Measurements from ENCODE around the gene ESRRA. TPM values are rescaled to one million over a fixed set of nuclear protein-coding genes. Genes with fewer than 3 reads are reported as not detected.

The ESRRA gene
- total RNA-seq, 1 experiment from 2014 or later = 111 TPM

DNA sequence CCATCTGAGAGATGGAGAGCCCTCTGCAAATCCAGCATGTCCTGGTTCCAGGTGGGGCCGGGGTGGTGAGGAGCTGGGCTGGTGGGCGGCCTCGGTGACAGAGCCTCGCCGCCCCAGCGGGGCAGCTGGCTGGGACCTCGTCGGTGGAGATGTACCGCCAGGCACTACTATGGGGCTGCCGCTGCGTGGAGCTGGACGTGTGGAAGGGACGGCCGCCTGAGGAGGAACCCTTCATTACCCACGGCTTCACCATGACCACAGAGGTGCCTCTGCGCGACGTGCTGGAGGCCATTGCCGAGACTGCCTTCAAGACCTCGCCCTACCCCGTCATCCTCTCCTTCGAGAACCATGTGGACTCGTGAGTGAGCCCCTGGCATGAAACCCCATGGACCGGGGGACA is 47.0 kb upstream of the ESRRA start:
- no peak for ATAC-seq

DNA sequence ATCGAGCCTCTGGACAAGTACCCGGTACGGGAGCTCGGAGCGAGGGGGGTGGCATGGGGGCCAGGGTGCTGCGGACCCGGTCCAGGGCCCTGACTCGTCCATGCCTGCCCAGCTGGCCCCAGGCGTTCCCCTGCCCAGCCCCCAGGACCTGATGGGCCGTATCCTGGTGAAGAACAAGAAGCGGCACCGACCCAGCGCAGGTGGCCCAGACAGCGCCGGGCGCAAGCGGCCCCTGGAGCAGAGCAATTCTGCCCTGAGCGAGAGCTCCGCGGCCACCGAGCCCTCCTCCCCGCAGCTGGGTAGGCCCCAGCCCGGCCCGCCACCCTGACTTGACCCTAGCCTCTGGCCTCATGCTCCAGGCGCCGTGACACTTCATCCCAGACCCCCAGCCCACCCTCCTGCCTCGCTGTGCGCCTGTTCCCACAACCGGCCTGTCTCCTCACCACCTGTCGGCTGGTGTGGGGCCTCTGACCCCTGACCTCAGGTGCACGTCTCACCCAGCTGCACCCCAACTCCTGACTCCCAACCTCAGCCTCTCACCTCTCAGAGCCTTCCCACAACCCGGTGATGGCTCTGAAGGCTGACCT is 46.3 kb upstream of the ESRRA start:
- Histone ChIP-seq H3K9ac (ENCODE audit: low read length) (no peak overlapping the region), H3K4me2 (ENCODE audit: low read length) (no peak overlapping the region), H3K79me2 (ENCODE audit: low read length) (no peaks in the 10 kb centered on the region), H4K20me1 (ENCODE audit: low read length) (0 out of 2 replicates have a peak, but pooled peaks cover 3% of the 10 kb centered on the region), H3F3A (ENCODE audit: low read length, unreplicated experiment) (no peaks in the 10 kb centered on the region), H3K36me3 (ENCODE audit: low read depth, low read length) (peaks cover 57% of the 10 kb centered on the region), H2AFZ (ENCODE audit: low read length) (no peak overlapping the region), H3K9me3 (ENCODE audit: low read length) (no peaks in the 10 kb centered on the region), H3K9me2 (replicated peaks; ENCODE audit: low read length) (no peaks in the 10 kb centered on the region), H3K27ac (ENCODE audit: low read length) (no peak overlapping the region), H3K27me3 (ENCODE audit: low read length) (no peaks in the 10 kb centered on the region), H3K4me1 (ENCODE audit: insufficient read depth, low read length) (peaks cover 7% of the 10 kb centered on the region), H3K4me3 (ENCODE audit: low read length) (no peak overlapping the region)
- intact Hi-C loops (cut with micrococcal nuclease) = no loop called here
- CTCF ChIA-PET = no interaction called here
- ATAC-seq (no peak), DNase-seq (no peak)
- TF ChIP-seq, protein P1, sequence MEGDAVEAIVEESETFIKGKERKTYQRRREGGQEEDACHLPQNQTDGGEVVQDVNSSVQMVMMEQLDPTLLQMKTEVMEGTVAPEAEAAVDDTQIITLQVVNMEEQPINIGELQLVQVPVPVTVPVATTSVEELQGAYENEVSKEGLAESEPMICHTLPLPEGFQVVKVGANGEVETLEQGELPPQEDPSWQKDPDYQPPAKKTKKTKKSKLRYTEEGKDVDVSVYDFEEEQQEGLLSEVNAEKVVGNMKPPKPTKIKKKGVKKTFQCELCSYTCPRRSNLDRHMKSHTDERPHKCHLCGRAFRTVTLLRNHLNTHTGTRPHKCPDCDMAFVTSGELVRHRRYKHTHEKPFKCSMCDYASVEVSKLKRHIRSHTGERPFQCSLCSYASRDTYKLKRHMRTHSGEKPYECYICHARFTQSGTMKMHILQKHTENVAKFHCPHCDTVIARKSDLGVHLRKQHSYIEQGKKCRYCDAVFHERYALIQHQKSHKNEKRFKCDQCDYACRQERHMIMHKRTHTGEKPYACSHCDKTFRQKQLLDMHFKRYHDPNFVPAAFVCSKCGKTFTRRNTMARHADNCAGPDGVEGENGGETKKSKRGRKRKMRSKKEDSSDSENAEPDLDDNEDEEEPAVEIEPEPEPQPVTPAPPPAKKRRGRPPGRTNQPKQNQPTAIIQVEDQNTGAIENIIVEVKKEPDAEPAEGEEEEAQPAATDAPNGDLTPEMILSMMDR (conservative IDR thresholded peaks at IDR 0.05; ENCODE audit: low read depth, low read length) = no peak
- TF ChIP-seq EZH2phosphoT487 (IDR thresholded peaks at IDR 0.05; ENCODE audit: borderline replicate concordance, low read length) (no peak), EZH2 (IDR thresholded peaks at IDR 0.05; ENCODE audit: low read length, unreplicated experiment) (no peak)
- no TSS peak for BruUV-seq (replicated peaks)
- POLR2A ChIA-PET (ENCODE audit: unreplicated experiment) = no interaction called here

More for the DNA sequence above, 47.0 kb upstream of the ESRRA start:
- Histone ChIP-seq H3F3A (ENCODE audit: low read length, unreplicated experiment) (no peaks in the 10 kb centered on the region), H4K20me1 (ENCODE audit: low read length) (peaks cover 3% of the 10 kb centered on the region; the same call in 1 of the 2 replicates), H3K9ac (ENCODE audit: low read length) (no peak overlapping the region), H3K36me3 (ENCODE audit: low read depth, low read length) (peaks cover 51% of the 10 kb centered on the region), H3K9me3 (ENCODE audit: low read length) (no peaks in the 10 kb centered on the region), H3K9me2 (replicated peaks; ENCODE audit: low read length) (no peaks in the 10 kb centered on the region), H3K4me2 (ENCODE audit: low read length) (no peak overlapping the region), H3K79me2 (ENCODE audit: low read length) (peaks cover 6% of the 10 kb centered on the region), H3K27ac (ENCODE audit: low read length) (no peak overlapping the region), H3K4me1 (ENCODE audit: insufficient read depth, low read length) (peaks cover 9% of the 10 kb centered on the region), H2AFZ (ENCODE audit: low read length) (no peak overlapping the region), H3K27me3 (ENCODE audit: low read length) (no peaks in the 10 kb centered on the region), H3K4me3 (ENCODE audit: low read length) (no peak overlapping the region)
- intact Hi-C loops (cut with micrococcal nuclease) = no loop called here
- TF ChIP-seq, protein P1 (conservative IDR thresholded peaks at IDR 0.05; ENCODE audit: low read depth, low read length) = no peak
- TF ChIP-seq EZH2phosphoT487 (IDR thresholded peaks at IDR 0.05; ENCODE audit: borderline replicate concordance, low read length) (no peak), EZH2 (IDR thresholded peaks at IDR 0.05; ENCODE audit: low read length, unreplicated experiment) (no peak)
- ChIA-PET CTCF (no interaction called here), POLR2A (ENCODE audit: unreplicated experiment) (no interaction called here)
- BruUV-seq (replicated peaks) = no TSS peak
- DNase-seq = no peak

DNA sequence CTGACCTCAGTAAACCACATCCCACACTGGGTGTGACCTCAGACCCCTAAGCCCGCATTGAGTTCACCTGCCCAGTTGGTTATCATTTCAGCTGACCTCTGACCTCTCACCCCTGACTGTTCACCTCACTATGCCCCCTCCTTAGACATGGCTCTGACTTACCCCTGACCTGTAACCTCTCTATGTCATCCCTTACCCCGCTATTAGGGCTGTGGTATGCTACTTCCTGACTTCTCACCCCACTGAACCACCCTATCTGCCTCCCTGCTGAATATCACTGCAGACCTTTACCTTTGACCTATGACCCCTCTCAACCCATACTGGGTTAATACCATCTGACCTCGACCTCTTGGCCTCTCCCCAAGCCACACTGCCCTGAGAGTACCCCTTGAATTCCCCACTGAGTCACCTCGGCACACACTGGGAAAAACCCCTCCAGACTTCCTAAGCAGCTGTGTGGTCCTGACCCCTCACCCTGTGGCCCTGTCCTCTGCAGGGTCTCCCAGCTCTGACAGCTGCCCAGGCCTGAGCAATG is 45.7 kb upstream of the ESRRA start:
- no TSS peak for BruUV-seq (replicated peaks)
- CTCF ChIA-PET = no interaction called here
- POLR2A ChIA-PET (ENCODE audit: unreplicated experiment) = no interaction called here
- Histone ChIP-seq H2AFZ (ENCODE audit: low read length) (no peak overlapping the region), H3K4me1 (ENCODE audit: insufficient read depth, low read length) (peaks cover 7% of the 10 kb centered on the region), H3K27ac (ENCODE audit: low read length) (no peak overlapping the region), H3K9me3 (ENCODE audit: low read length) (no peaks in the 10 kb centered on the region), H3K27me3 (ENCODE audit: low read length) (no peaks in the 10 kb centered on the region), H3F3A (ENCODE audit: low read length, unreplicated experiment) (no peaks in the 10 kb centered on the region), H3K9ac (ENCODE audit: low read length) (no peak overlapping the region), H3K9me2 (replicated peaks; ENCODE audit: low read length) (no peaks in the 10 kb centered on the region), H3K79me2 (ENCODE audit: low read length) (no peaks in the 10 kb centered on the region), H3K4me3 (ENCODE audit: low read length) (no peak overlapping the region), H3K36me3 (ENCODE audit: low read depth, low read length) (peaks cover 55% of the 10 kb centered on the region), H3K4me2 (ENCODE audit: low read length) (no peak overlapping the region), H4K20me1 (ENCODE audit: low read length) (0 out of 2 replicates have a peak, but pooled peaks cover 3% of the 10 kb centered on the region)
- ATAC-seq (no peak), DNase-seq (no peak)
- no peak for TF ChIP-seq EZH2phosphoT487 (IDR thresholded peaks at IDR 0.05; ENCODE audit: borderline replicate concordance, low read length)
- TF ChIP-seq, protein P1 (conservative IDR thresholded peaks at IDR 0.05; ENCODE audit: low read depth, low read length) = no peak
- TF ChIP-seq EZH2 (IDR thresholded peaks at IDR 0.05; ENCODE audit: low read length, unreplicated experiment) = no peak
- intact Hi-C loops (cut with micrococcal nuclease) = no loop called here
